ENCODE data around the gene SLC35F6. TPM values are rescaled to one million over a fixed set of nuclear protein-coding genes. Genes with fewer than 3 reads are reported as not detected.

The SLC35F6 gene
- total and polyA plus RNA-seq, 9 of the 15 experiments (the other 6 are each of a cell fraction or from before 2014, with no cell fraction given), result 11.9 to 47.3 (median 22.5) TPM

DNA sequence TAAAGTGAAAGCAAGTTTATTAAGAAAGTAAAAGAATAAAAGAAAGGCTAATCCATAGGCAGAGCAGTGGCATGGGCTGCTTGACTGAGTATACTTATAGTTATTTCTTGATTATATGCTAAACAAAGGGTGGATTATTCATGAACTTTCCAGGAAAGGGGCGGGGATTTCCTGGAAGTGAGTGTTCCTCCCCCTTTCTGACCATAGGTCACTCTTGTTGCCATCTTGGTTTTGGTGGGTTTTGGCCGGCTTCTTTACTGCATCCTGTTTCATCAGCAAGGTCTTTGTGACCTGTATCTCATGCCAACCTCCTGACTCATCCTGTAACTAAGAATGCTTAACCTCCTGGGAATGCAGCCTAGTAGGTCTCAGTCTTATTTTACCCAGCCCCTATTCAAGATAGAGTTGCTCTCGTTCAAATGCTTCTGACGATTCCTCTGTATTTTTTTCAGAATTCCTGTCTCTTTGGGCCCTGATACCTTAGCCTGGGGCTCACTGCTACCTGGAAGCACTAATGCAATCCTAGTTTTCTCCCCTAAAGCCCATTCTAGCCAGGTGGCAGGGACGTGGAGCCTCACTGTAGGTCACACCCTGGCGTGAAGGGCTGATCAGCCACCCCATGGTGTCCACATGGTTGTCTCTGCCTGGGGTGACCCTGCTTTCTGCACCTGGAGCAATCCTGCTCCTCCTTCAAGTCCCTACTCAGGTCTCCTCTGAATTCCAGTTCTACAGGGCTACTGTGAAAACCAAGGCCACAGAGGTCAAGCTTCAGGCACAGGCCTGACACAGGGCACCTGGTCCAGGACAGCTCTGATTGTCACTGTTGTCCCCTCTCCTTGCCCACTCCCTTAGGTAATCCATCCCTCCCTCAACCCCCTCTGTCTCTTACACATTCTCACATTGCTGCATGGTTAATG lies 6.0 kb upstream of the SLC35F6 start (continued):
- TF ChIP-seq, protein P1, sequence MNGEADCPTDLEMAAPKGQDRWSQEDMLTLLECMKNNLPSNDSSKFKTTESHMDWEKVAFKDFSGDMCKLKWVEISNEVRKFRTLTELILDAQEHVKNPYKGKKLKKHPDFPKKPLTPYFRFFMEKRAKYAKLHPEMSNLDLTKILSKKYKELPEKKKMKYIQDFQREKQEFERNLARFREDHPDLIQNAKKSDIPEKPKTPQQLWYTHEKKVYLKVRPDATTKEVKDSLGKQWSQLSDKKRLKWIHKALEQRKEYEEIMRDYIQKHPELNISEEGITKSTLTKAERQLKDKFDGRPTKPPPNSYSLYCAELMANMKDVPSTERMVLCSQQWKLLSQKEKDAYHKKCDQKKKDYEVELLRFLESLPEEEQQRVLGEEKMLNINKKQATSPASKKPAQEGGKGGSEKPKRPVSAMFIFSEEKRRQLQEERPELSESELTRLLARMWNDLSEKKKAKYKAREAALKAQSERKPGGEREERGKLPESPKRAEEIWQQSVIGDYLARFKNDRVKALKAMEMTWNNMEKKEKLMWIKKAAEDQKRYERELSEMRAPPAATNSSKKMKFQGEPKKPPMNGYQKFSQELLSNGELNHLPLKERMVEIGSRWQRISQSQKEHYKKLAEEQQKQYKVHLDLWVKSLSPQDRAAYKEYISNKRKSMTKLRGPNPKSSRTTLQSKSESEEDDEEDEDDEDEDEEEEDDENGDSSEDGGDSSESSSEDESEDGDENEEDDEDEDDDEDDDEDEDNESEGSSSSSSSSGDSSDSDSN (IDR thresholded peaks at IDR 0.05; ENCODE audit: borderline replicate concordance in 1 of 2, low read depth in 2 of 2, low read length in 2 of 2), result no peak
- TF ChIP-seq POLR3G (IDR thresholded peaks at IDR 0.05; ENCODE audit: extremely low read depth, insufficient read length, insufficient replicate concordance) (no peak), CCAR2 (IDR thresholded peaks at IDR 0.05; ENCODE audit: low read depth, low read length) (no peak), RBM22 (IDR thresholded peaks at IDR 0.05; ENCODE audit: low read depth, low read length, poor library complexity, severe bottlenecking) (no peak), ZNF589 (CRISPR knock-in tag; IDR thresholded peaks at IDR 0.05; ENCODE audit: low read depth) (peak; percentile 98), FOXM1 (IDR thresholded peaks at IDR 0.05; ENCODE audit: low read depth) (no peak), FOXM1 (CRISPR knock-in tag; IDR thresholded peaks at IDR 0.05; ENCODE audit: low read depth) (no peak), THRAP3 (IDR thresholded peaks at IDR 0.05; ENCODE audit: borderline replicate concordance) (no peak), STAT5B (CRISPR knock-in tag; IDR thresholded peaks at IDR 0.05) (no peak), TCF7L2 (IDR thresholded peaks at IDR 0.05; ENCODE audit: low read depth, low read length) (no peak), CHD4 (IDR thresholded peaks at IDR 0.05; ENCODE audit: insufficient read depth, insufficient replicate concordance, low read depth, low read length, poor library complexity, severe bottlenecking) (no peak), TEAD1 (CRISPR knock-in tag; IDR thresholded peaks at IDR 0.05) (peak; percentile 90 to 99), ZC3H4 (CRISPR knock-in tag; IDR thresholded peaks at IDR 0.05; ENCODE audit: borderline replicate concordance) (no peak), GATA2 (CRISPR knock-in tag; IDR thresholded peaks at IDR 0.05) (no peak), ERF (CRISPR knock-in tag; IDR thresholded peaks at IDR 0.05) (0 out of 2 replicates have a peak, but pooled peaks have one; percentile 78)
- TF ChIP-seq, protein P2, sequence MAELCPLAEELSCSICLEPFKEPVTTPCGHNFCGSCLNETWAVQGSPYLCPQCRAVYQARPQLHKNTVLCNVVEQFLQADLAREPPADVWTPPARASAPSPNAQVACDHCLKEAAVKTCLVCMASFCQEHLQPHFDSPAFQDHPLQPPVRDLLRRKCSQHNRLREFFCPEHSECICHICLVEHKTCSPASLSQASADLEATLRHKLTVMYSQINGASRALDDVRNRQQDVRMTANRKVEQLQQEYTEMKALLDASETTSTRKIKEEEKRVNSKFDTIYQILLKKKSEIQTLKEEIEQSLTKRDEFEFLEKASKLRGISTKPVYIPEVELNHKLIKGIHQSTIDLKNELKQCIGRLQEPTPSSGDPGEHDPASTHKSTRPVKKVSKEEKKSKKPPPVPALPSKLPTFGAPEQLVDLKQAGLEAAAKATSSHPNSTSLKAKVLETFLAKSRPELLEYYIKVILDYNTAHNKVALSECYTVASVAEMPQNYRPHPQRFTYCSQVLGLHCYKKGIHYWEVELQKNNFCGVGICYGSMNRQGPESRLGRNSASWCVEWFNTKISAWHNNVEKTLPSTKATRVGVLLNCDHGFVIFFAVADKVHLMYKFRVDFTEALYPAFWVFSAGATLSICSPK (IDR thresholded peaks at IDR 0.05; ENCODE audit: borderline replicate concordance), result no peak
- TF ChIP-seq, protein P3, sequence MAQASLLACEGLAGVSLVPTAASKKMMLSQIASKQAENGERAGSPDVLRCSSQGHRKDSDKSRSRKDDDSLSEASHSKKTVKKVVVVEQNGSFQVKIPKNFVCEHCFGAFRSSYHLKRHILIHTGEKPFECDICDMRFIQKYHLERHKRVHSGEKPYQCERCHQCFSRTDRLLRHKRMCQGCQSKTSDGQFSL (CRISPR knock-in tag; IDR thresholded peaks at IDR 0.05), result no peak
- TF ChIP-seq, protein P3 (tag; IDR thresholded peaks at IDR 0.05), result peak in 1 of 2 experiments; percentile 57; a peak in 1 of 4 replicates
- TF ChIP-seq, protein P4, sequence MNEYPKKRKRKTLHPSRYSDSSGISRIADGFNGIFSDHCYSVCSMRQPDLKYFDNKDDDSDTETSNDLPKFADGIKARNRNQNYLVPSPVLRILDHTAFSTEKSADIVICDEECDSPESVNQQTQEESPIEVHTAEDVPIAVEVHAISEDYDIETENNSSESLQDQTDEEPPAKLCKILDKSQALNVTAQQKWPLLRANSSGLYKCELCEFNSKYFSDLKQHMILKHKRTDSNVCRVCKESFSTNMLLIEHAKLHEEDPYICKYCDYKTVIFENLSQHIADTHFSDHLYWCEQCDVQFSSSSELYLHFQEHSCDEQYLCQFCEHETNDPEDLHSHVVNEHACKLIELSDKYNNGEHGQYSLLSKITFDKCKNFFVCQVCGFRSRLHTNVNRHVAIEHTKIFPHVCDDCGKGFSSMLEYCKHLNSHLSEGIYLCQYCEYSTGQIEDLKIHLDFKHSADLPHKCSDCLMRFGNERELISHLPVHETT (CRISPR knock-in tag; conservative IDR thresholded peaks at IDR 0.05 in 1 of 2, IDR thresholded peaks at IDR 0.05 in 1 of 2), result peak in 1 of 2 experiments; percentile 74; a peak in 2 of 4 replicates

Data from K562 (cell line).